ENCODE measurements around the gene IQCH. TPM values are rescaled to one million over a fixed set of nuclear protein-coding genes. Genes with fewer than 3 reads are reported as not detected.

IQCH gene
- total RNA-seq, 1 experiment from 2014 or later, result 1.9 TPM

- no peak for TF ChIP-seq PRDM15 (CRISPR knock-in tag; IDR thresholded peaks at IDR 0.05)
- no peak for TF ChIP-seq ELF4 (CRISPR knock-in tag; IDR thresholded peaks at IDR 0.05; ENCODE audit: low read depth)
Measured at GRCh38 chr15:67259806-67260205, 5.2 kb downstream of the IQCH start (continued).

DNA sequence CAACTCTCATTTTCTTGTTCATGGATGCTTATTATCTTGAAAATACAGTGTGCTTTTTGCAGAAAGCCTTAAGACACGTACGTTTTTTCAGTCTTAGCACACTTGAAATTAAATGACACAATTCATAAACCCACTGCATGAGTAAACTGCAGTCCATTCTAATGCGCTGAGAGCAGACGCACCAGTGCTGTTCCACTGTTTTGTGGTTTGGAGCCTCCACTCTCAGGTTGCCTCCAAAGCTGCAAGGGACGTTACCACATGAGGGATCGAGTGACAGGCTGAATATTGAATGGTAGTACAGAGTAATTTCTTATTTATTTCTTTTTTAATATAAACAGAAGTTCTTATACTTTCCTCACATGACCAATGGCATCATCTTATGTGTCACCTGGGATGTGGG, 12.3 kb downstream of the IQCH start:
- POLR2A ChIA-PET, result no interaction called here
- CTCF ChIA-PET, result no interaction called here
- TF ChIP-seq TCF7 (CRISPR knock-in tag; IDR thresholded peaks at IDR 0.05; ENCODE audit: low read depth) (no peak), MXD4 (CRISPR knock-in tag; IDR thresholded peaks at IDR 0.05; ENCODE audit: borderline replicate concordance) (no peak), FOXJ3 (CRISPR knock-in tag; IDR thresholded peaks at IDR 0.05; ENCODE audit: borderline replicate concordance) (no peak), NR3C1 (CRISPR knock-in tag; conservative IDR thresholded peaks at IDR 0.05; ENCODE audit: low read depth) (no peak), HMGA2 (CRISPR knock-in tag; IDR thresholded peaks at IDR 0.05) (no peak), KAT7 (CRISPR knock-in tag; IDR thresholded peaks at IDR 0.05; ENCODE audit: borderline replicate concordance) (no peak), ATF1 (CRISPR knock-in tag; IDR thresholded peaks at IDR 0.05) (no peak), IRF1 (CRISPR knock-in tag; IDR thresholded peaks at IDR 0.05) (no peak), CBFB (CRISPR knock-in tag; IDR thresholded peaks at IDR 0.05; ENCODE audit: low read depth) (no peak)
- TF ChIP-seq, protein P1, sequence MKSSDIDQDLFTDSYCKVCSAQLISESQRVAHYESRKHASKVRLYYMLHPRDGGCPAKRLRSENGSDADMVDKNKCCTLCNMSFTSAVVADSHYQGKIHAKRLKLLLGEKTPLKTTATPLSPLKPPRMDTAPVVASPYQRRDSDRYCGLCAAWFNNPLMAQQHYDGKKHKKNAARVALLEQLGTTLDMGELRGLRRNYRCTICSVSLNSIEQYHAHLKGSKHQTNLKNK (CRISPR knock-in tag; IDR thresholded peaks at IDR 0.05), result no peak
- Mint-ChIP-seq H3K4me3 (no peak overlapping the region), H3K27me3 (ENCODE audit: low read depth) (no peaks in the 10 kb centered on the region; the same call in 1 of the 2 replicates), H3K9me3 (peaks cover 7% of the 10 kb centered on the region; the same call in 1 of the 2 replicates), H3K27ac (no peak overlapping the region), H3K4me1 (peaks cover 18% of the 10 kb centered on the region), H3K36me3 (no peaks in the 10 kb centered on the region)
- DNase-seq (ENCODE audit: low spot score) (no peak), ATAC-seq (no peak)

DNA sequence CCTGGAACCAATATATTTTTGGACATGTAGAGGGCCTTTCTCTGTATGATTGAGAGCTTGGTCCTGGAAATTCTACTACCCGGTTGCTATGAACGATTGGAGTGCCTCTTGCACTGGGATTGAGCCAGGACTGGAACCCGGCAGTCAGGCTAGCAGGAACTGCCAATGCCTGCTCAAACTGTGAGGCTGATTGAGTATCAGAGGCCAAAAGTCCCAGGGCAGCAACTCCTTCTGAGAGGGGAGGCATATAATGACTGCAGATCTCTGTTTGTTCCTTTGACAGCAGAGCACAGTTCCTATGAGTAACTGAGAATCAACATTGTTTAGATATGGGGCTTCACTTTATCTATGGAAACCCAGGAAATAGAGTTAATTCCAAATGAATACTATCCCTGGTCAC, 12.9 kb downstream of the IQCH start:
- H3K27ac Mint-ChIP-seq, result peak overlapping the region; percentile 88
- POLR2A ChIA-PET, result no interaction called here
- H3K4me1 Mint-ChIP-seq, result peaks cover 18% of the 10 kb centered on the region
- DNase-seq (ENCODE audit: low spot score), result no peak
- no peaks in the 10 kb centered on the region for H3K36me3 Mint-ChIP-seq
- H3K4me3 Mint-ChIP-seq, result no peak overlapping the region
- TF ChIP-seq CREM (CRISPR knock-in tag; IDR thresholded peaks at IDR 0.05) (no peak), GRHL2 (CRISPR knock-in tag; IDR thresholded peaks at IDR 0.05; ENCODE audit: insufficient replicate concordance, severe bottlenecking) (no peak), AFF4 (CRISPR knock-in tag; IDR thresholded peaks at IDR 0.05; ENCODE audit: borderline replicate concordance) (no peak), HMGXB4 (CRISPR knock-in tag; IDR thresholded peaks at IDR 0.05) (no peak), ZNF232 (CRISPR knock-in tag; IDR thresholded peaks at IDR 0.05) (no peak), CBFB (CRISPR knock-in tag; IDR thresholded peaks at IDR 0.05; ENCODE audit: low read depth) (no peak), SMAD4 (CRISPR knock-in tag; IDR thresholded peaks at IDR 0.05) (no peak)
- TF ChIP-seq, protein P2, sequence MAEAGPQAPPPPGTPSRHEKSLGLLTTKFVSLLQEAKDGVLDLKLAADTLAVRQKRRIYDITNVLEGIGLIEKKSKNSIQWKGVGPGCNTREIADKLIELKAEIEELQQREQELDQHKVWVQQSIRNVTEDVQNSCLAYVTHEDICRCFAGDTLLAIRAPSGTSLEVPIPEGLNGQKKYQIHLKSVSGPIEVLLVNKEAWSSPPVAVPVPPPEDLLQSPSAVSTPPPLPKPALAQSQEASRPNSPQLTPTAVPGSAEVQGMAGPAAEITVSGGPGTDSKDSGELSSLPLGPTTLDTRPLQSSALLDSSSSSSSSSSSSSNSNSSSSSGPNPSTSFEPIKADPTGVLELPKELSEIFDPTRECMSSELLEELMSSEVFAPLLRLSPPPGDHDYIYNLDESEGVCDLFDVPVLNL (CRISPR knock-in tag; IDR thresholded peaks at IDR 0.05; ENCODE audit: borderline replicate concordance, low read depth), result no peak
- peak; percentile 65 for ATAC-seq
- no peaks in the 10 kb centered on the region; the same call in 1 of the 2 replicates for H3K27me3 Mint-ChIP-seq (ENCODE audit: low read depth)
- CTCF ChIA-PET, result no interaction called here
- H3K9me3 Mint-ChIP-seq, result peaks cover 7% of the 10 kb centered on the region; the same call in 1 of the 2 replicates
